HG03045 (cell line): Measurements from ENCODE around the gene NSUN6.
"Not testable (repeated sequence)": the region's sequence is repeated elsewhere in the genome, so short reads cannot be mapped to it uniquely, and the experiment has no call there.

Source experiments
- ATAC-seq: cut with Tn5 transposase; IDR thresholded peaks from one replicate; pipeline ENCODE4 v1.9.1; 2021; ENCODE audit warnings: mild to moderate bottlenecking, moderate library complexity; ENCODE audit not compliant: unreplicated experiment

NSUN6 gene

DNA sequence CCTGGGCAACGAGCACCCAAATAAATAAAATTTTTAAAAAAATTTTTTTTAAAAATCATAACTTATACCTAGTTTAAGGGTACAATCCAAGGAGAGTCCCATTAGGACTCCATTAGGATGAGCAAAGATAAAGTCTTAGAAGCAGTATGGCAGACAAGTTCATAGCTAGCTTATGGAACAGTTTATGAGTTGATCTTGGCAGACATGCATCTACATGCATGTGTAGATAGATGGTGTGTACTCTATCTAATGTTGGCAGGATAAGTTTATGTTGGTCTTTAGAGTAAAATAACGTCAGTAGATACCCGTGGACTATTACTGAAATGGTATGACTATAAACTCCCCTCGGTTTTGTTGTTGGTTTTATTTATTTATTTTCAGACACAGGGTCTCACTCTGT lies 40.2 kb downstream of the NSUN6 start:
- no peak for ATAC-seq

DNA sequence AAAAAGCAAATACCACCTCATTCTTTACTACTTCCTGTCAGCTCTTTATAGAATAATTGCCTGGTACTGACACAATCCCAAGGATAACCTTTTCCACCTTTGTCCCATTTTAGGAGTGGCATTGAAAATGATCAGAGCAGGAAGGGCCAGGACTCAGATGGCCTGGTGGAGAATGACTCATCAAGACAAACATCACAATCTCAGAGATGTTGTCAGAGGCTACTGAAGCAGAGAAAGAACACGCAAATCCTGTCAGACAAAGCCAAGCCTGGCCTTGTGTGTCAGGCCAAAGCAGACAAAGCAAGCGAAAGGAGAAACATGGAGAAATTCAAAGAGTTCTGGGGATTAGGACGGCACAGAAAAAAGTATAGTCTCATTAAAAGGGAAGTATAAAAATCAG lies 40.9 kb downstream of the NSUN6 start:
- ATAC-seq, result no peak

DNA sequence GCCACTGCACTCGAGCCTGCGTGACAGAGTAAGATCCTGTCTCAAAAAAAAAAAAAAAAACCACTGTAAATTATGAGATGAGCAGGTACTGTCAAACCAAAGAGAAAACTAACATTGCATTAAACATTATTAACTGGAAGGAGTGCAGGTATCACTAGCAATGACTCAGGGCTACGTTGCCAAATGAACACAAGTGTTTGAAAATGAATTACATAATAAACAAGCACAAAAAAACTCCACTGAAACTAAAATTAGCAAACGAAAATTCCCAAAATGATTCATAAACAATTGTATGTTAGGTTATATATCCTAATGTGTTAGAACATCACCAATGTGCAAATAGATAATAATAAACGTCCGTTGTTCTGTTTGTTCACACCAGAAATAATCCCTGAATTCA lies 42.8 kb downstream of the NSUN6 start:
- ATAC-seq, result no peak

DNA sequence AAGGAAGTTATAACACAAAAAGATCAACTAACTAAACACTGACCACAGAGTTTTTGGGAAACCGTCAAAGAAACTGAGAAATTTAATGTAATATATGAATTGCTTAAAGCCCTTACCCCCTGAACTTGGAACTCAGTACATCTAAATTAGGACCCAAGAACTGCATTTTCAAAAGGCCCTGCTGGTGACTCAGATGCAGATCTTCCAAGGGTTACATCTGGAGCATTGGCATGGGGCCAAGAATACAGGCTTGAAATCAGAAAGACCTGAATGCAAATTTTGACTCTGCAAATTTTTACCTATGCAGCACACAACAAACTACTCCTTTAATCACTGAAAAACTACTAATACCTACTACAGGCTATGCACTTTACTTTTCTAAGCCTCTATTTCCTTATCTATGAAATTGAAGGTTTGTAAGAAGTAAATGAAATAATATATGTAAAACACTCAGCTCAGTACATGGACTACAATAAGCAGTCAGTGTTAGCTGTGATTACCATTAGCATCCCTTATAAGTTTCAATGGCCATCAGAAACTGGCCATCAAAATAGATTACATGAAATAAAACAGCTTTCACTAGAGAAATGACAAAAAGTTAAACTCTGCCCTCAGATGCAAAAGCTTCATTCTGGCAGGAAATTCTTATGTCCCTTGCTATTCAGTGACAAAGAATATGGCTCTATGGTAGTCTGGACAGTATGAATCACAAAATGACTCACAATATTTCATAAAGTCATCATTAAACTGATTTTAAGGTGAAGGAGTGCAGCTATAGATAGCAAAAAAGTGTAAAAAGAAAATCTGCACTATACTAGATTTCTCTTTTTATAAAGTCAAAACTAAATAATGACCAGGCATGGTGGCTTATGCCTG lies 43.6 kb downstream of the NSUN6 start:
- no peak for ATAC-seq

DNA sequence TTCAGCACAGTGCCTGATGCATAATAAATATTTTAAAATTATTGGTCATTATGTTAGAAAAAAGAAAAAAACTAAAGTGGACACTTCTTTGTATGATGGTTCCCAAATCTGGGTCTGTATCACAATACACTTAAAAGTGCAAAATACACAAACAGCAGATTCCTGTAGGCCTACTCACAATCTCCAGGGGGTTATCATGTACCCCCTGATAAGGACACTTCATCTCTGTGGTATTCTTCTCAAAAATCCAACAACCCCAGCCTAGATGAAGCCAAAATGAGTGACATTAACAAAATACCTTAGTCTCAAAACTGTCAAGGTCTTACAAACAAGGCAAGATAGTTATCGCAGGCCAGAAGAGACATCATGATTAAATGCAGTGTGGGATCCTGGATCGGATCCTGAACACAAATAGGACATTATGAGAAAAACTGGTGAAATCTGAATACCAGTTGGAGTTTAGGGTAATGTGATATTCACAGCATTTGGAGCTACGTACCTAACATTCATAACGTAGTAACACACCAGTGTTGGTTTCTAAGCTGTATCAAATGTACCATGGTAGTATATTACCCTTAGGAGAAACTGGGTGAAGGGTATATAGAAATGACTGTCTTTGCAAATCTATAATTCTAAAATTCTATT lies 45.2 kb downstream of the NSUN6 start:
- no peak for ATAC-seq

DNA sequence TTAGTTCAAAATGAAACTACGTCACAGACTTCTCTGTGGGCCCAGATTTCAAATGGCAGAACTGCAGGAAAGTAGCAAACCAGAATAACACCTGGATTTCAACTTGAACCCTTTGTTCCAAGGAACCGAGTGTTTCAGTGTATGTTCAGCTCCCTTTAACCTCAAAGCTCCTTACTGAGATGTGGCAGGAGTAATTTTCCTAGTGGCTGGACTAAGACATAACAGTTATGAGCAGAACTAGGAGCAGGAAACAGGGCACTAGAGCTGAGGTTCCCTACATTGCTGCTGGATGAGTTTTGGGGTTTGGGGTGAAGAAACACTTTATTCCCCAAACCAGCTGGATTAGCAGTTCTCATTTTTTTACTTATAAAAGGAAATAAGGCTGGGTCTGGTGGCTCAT lies 50.1 kb downstream of the NSUN6 start:
- ATAC-seq, result no peak

DNA sequence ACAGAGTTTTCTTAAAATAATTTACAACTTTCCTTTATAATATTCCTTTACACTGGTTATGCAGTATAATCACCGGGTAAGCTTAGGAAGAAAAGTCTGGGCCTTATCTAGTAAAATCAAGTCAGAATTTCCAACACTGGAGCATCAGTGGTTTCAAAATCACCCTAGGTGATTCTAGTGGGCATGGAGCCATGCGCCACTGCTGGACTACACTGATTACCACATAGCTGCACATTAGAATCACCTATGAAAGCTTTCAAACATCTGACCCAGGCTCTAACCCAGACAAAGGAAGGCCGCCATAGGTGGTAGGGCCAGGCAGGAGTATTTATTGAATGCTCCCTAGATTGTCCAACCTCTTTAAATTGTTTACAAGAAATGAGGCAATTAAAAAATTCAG lies 52.0 kb downstream of the NSUN6 start:
- ATAC-seq, result no peak

DNA sequence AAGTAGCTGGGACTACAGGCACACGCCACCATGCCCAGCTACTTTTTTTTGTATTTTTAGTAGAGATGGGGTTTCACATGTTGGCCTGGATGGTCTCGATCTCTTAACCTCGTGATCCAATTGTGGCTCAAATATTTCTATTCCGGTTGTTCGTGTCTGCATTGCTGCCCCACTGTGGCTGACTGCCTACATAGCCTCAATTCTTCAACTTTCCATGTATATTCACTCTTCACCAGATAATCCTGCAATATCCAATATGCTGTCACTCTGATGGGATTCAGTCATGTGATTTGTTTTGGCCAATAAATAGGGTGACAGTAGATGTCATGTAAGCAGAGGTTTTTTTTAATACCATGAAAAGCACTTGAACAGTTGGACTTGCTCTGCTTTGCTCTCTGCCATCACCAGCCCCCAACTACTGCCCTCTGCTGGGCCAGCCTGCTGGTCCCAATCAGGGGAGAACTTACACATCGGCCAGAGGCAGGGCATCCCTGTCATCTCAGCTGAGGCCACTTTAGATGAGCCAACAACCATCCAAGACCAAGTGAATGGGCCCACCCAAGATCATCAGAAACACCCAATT lies 56.7 kb downstream of the NSUN6 start:
- ATAC-seq, result no peak

DNA sequence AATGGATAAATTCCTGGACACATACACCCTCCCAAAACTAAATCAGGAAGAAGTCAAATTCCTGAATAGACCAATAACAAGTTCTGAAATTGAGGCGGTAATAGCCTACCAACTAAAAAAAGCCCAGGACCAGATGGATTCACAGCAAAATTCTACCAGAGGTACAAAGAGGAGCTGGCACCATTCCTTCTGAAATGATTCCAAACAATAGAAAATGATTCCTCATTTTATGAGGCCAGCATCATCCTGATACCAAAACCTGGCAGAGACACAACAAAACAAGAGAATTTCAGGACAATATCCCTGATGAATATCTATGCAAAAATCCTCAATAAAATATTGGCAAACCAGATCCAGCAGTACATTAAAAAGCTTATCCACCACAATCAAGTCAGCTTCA lies 60.2 kb downstream of the NSUN6 start:
- ATAC-seq, result not testable (repeated sequence)

DNA sequence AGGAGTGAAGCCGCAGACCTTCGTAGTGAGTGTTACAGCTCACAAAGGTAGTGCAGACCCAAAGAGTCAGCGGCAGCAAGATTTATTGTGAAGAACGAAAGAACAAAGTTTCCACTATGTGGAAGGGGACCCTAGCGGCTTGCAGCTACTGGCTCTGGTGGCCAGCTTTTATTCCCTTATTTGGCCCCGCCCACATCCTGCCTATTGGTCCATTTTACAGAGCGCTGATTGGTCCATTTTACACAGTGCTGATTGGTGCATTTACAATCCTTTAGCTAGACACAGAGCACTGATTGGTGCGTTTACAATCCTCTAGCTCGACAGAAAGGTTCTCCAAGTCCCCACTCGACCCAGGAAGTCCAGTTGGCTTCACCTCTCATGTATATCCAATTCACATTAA lies 64.8 kb downstream of the NSUN6 start:
- not testable (repeated sequence) for ATAC-seq

DNA sequence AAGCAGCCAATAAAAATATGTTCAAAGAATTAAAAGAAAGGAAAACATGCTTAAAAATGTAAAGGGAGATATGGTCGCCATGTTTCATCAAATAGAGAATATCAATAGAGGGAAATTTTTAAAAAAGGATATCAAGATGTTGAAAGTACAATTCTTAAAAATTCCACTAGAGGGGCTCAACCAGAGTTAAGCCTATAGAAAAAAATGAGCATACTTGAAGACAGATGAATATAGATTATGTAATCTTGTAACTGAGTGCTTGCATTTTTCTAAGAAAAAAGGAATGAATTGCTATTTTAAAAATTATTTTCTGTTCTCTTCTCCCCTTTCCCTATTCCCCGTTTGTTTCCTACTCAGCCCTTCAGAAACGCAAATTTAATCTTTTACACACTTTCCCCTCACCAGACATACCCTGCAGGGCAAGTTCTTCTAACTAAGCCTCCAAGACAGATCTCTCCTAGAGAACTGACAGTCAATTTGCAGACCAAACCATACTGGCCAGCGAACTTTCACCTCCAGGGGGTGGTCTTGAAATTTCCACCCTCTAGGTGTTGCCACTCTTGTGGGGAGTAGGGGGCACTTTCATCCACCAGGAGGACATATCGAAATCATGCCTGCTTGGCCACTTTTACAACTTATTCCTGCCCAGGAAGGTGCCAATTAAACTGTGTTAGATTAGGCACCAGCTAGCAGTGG lies 67.7 kb downstream of the NSUN6 start:
- no peak for ATAC-seq

DNA sequence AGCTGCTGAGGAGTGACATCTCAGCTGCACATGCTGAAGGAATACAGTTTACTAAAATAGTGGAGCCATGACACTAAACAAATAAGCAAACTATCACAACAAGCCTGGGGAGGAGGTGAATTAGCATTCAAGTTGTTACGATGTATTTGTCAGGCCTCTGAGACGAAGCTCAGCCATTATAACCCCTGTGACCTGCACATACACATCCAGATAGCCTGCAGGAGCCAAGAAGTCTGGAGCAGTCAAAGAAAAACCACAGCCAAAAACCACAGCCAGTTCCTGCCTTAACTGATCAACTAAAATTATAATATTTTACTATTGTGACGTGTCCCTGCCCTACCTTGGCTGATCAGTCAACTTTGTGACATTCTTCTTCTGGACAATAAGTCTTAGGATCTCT lies 68.6 kb downstream of the NSUN6 start:
- ATAC-seq, result no peak

DNA sequence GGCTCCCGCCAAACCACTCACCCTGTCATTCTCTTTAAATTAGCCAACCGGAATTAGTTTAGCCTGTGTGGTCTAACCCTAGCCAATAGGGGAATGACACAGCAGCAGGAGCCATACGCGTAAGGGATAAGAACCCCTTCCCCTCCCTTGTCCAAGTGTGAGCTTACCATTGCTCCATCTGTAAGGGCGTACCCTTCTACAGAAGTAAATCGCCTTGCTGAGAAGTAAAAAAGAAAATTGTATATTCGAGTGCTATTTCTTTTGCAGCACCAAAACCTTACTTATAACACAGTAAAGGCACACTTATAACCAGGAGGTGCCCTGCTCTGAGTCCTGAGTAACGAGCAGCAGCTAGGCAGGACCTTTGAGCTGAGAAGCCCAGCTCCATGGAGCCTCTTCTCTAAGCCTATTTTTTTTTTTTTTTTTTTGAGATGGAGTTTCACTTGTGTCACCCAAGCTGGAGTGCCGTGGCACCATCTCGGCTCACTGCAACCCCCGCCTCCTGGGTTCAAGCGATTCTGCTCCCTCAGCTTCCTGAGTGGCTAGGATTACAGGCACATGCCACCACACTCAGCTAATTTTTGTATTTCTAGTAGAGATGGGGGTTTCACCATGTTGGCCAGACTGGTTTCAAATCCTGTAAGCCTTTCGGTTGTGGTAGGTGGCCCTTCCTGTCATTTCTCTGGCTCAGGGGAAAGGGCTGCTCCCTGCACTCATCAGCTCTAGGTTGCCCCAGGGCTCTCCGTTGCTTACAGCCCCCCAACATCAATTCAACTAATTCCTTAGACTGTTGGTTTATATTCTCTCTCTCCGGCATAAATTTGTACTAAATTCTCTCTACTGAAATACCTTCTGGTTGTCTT lies 73.3 kb downstream of the NSUN6 start:
- no peak for ATAC-seq

DNA sequence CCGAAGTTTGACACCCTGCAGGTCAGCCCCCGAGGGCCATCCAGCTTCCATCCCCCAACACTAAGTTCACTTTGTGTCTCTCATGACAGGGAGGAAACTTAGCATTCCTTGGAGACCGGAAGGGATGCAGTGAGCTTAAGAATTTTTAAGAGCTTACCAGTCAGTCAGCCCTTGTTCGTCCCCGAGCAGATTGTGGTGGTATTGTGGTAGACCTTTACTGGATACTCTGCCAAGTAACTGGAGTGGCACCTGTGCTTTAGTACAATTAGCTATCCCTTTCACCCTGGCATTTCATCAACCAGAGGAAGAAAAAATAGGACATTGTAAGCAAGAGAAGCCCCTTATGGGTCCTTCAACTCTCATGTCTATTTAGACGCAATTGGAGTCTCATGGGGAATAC lies 74.8 kb downstream of the NSUN6 start:
- no peak for ATAC-seq

DNA sequence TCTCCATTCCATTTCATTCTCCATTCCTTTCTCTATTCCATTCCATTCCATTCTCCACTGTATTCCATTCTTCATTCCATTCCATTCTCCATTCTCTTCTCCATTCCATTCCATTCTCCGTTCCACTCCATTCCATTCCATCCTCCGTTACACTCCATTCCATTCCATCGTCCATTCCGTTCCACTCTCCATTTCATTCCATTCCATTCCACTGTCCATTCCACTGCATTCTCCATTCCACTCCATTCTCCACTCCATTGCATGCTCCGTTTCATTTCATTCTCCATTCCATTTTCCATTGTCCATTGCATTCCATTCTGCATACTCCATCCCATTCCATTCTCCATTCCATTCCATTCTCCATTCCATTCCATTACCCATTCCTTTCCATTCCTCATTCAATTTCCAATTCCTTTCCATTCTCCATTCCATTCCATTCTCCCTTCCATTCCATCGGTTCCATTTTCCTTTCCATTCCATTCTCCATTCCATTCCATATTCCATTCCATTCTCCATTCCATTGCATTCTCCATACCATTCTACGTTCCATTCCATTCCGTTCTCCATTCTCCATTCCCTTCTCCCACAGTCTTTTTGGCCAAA lies 78.3 kb downstream of the NSUN6 start:
- no peak for ATAC-seq

DNA sequence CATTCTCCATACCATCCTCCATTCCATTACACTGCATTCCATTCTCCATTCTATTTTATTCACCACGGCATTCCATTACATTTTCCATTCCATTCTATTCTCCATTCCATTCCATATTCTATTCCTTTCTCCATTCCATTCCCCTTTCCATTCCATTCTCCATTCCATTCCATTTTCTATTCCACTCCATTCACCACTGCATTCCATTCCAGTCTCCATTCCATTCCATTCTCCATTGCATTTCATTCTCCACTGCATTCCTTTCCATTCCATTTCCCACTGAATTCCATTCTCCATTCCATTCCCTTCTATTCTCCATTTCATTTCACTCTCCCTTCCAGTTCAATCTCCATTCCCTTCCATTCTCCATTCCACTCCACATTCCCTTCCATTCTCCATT lies 79.6 kb downstream of the NSUN6 start:
- no peak for ATAC-seq

DNA sequence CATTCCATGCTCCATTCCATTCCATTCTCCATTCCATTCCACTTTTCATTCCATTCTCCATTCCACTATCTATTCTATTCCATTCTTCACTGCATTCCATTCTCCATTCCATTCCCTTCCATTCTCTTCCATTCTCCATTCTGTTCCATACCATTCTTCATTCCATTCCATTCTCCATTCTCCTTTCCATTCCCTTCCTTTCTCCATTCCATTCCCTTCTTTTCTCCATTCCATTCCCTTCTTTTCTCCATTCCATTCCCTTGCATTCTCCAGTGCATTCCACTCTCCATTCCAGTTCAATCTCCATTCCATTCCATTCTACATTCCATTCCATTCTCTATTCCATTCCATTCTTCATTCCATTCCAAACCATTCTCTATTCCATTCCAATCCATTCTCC lies 80.3 kb downstream of the NSUN6 start:
- ATAC-seq, result no peak

DNA sequence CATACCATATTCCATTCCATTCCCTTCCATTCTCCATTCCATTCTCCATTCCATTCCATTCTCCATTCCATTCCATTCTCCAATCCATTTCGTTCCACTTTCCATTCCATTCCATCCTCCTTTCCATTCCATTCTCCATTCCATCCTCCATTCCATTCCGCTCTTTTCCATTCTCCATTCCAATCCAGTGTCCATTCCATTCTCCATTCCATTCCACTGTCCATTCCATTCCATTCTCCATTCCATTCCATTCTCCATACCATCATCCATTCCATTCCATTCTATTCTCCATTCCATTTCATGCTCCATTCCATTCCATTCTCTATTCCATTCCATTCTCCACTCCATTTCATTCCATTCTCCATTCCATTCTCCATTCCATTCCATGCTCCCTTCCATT lies 81.0 kb downstream of the NSUN6 start:
- not testable (repeated sequence) for ATAC-seq

DNA sequence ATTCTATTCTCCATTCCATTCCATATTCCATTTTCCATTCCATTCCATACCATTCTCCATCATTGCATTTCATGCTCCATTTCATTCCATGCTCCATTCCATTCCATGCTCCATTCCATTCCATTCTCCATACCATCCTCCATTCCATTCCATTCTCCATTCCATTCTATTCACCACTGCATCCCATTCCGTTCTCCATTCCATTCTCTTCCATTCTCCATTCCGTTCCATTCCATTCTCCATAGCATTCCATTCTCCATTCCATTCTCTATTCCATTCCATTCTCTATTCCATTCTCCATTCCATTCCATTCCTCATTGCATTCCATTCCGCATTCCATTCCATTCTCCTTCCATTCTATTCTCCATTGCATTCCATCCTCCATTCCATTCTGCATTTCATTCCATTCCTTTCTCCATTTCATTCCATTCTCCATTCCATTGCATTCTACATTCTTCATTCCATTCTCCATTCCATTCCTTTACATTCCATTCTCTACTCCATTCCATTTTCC lies 84.0 kb downstream of the NSUN6 start:
- no peak for ATAC-seq

DNA sequence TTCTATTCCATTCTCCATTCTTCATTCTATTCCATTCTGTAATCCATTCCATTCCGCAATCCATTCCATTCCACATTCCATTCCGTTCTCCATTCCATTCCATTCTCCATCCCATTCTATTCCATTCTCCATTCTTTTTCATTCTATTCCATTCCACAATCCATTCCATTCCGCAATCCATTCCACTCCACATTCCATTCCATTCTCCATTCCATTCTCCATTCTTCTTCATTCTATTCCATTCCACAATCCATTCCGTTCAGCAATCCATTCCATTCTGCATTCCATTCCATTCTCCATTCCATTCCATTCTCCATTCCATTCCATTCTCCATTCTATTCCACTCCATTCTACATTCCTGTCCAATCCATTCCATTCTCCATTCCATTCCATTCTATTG lies 85.2 kb downstream of the NSUN6 start:
- no peak for ATAC-seq
